ENCODE data around the gene SNRPB. TPM values are rescaled to one million over a fixed set of nuclear protein-coding genes. Genes with fewer than 3 reads are reported as not detected.

Gene SNRPB
- total and polyA plus RNA-seq, 2 of the 13 experiments (the other 11 are each of a cell fraction or from before 2014, with no cell fraction given): 473 to 844 TPM

GRCh38 chr20:2507875-2508630 lies 37.5 kb upstream of the SNRPB start (continued):
- no peak for TF ChIP-seq ZBTB40 (IDR thresholded peaks at IDR 0.05)
- no peak for TF ChIP-seq ZBTB40 (CRISPR knock-in tag; IDR thresholded peaks at IDR 0.05)
- no peak for TF ChIP-seq ISL2 (CRISPR knock-in tag; IDR thresholded peaks at IDR 0.05)
- no peak for TF ChIP-seq SP5 (CRISPR knock-in tag; IDR thresholded peaks at IDR 0.05; ENCODE audit: borderline replicate concordance, low read depth)
- no peak for TF ChIP-seq GMEB1 (CRISPR knock-in tag; IDR thresholded peaks at IDR 0.05; ENCODE audit: borderline replicate concordance)
- no peak for TF ChIP-seq DNMT1 (CRISPR knock-in tag; IDR thresholded peaks at IDR 0.05)
- TF ChIP-seq ZNF124 (CRISPR knock-in tag; IDR thresholded peaks at IDR 0.05): no peak
- TF ChIP-seq E2F5 (CRISPR knock-in tag; conservative IDR thresholded peaks at IDR 0.05): no peak
- TF ChIP-seq ZNF335 (CRISPR knock-in tag; IDR thresholded peaks at IDR 0.05): no peak
- TF ChIP-seq ZNF431 (CRISPR knock-in tag; IDR thresholded peaks at IDR 0.05; ENCODE audit: borderline replicate concordance, low read depth): no peak
- no peak for TF ChIP-seq ZNF256 (CRISPR knock-in tag; conservative IDR thresholded peaks at IDR 0.05)
- TF ChIP-seq EEA1 (CRISPR knock-in tag; IDR thresholded peaks at IDR 0.05; ENCODE audit: borderline replicate concordance): peak; percentile 71; the same call in 1 of the 2 replicates
- no peak for TF ChIP-seq FOXO1 (CRISPR knock-in tag; IDR thresholded peaks at IDR 0.05)
- no peak for TF ChIP-seq STAG1 (CRISPR knock-in tag; IDR thresholded peaks at IDR 0.05)
- TF ChIP-seq ISX (CRISPR knock-in tag; conservative IDR thresholded peaks at IDR 0.05): no peak
- 0 out of 2 replicates have a peak, but pooled peaks have one; percentile 15 for TF ChIP-seq ZNF747 (CRISPR knock-in tag; IDR thresholded peaks at IDR 0.05; ENCODE audit: borderline replicate concordance)
- no peak for TF ChIP-seq ZNF317 (CRISPR knock-in tag; IDR thresholded peaks at IDR 0.05)
- TF ChIP-seq SP4 (CRISPR knock-in tag; IDR thresholded peaks at IDR 0.05): 0 out of 2 replicates have a peak, but pooled peaks have one; percentile 8
